K562 (cell line): ENCODE data around the gene SEMA3G. TPM values are rescaled to one million over a fixed set of nuclear protein-coding genes. Genes with fewer than 3 reads are reported as not detected.

Experiments
- ATAC-seq: fragments of 200-7000 bp; cut with Tn5 transposase; 3 replicates; pipeline ENCODE4 v1.9.1; 2020; ENCODE audit warnings: moderate library complexity
- BruUV-seq: library from RNA; stranded (reverse); fragments of 400-500 nt; replicated peaks from 2 replicates; lab custom pipeline; 2021; lab: Mats Ljungman, UMichigan
- CTCF ChIA-PET: fragments of 300-600 bp; formaldehyde crosslinking; extraction: SDS; loops from one replicate; lab custom pipeline; 2021; ENCODE audit warnings: low intra/inter-chr PET ratio; lab: Yijun Ruan, JAX
- POLR2A ChIA-PET: fragments of 300-600, 350-650 bp; sonication (Branson Sonifier 250); formaldehyde crosslinking; extraction: SDS; loops from one replicate; lab custom pipeline; 2021; ENCODE audit warnings: antibody characterized with exemption, inconsistent platforms; lab: Yijun Ruan, JAX
- DNase-seq, 4 experiments: peaks; one replicate each; pipeline versions ENCODE4 v3.0.0 to v3.0.0-alpha.2; 2011 to 2018; ENCODE audit warnings: low spot score in 3 of 4, mixed read lengths in 3 of 4; ENCODE audit errors: extremely low read depth in 1 of 4
- FAIRE-seq: peaks from 2 replicates; lab custom pipeline; 2011; peaks lifted over from hg19 to GRCh38; lab: Jason Lieb, UNC
- H2AFZ ChIP-seq: 2 replicates; pipeline ENCODE4 v1.6.0; 2011; ENCODE audit warnings: low read depth, low read length, control low read depth, inconsistent platforms
- H3K27ac ChIP-seq: fragments of 200-600 bp; 3 replicates; pipeline ENCODE4 v1.8.0; 2011; ENCODE audit warnings: low read depth, mild to moderate bottlenecking, control low read depth, inconsistent platforms, low read length, moderate library complexity, mixed read lengths; ENCODE audit errors: extremely low read depth
- H3K27me3 ChIP-seq, 2 experiments: fragments of 300-600 bp in 1 of 2; 2 replicates in 1 of 2; 3 replicates in 1 of 2; pipeline versions ENCODE4 v1.6.0 to v1.8.0; 2011; ENCODE audit warnings: inconsistent platforms in 2 of 2, low read length in 2 of 2, mild to moderate bottlenecking in 1 of 2, mixed read lengths in 1 of 2, moderate library complexity in 1 of 2; ENCODE audit not compliant: control insufficient read depth in 2 of 2, insufficient read depth in 2 of 2
- H3K36me3 ChIP-seq: fragments of 300-600 bp; 3 replicates; pipeline ENCODE4 v1.8.0; 2011; ENCODE audit warnings: mild to moderate bottlenecking, low read length, inconsistent platforms; ENCODE audit not compliant: control insufficient read depth, insufficient read depth
- H3K4me1 ChIP-seq, 2 experiments: fragments of 200-600 bp in 1 of 2; replicated peaks in 1 of 2; 2 replicates in 1 of 2; 3 replicates in 1 of 2; pipeline versions ENCODE4 v1.5.1 to v1.8.0; 2011; ENCODE audit warnings: inconsistent platforms in 2 of 2, low read length in 2 of 2, mild to moderate bottlenecking in 1 of 2, mixed read lengths in 1 of 2, moderate library complexity in 1 of 2; ENCODE audit not compliant: control insufficient read depth in 2 of 2, insufficient read depth in 2 of 2
- H3K4me2 ChIP-seq: 2 replicates; pipeline ENCODE4 v1.6.1; 2011; ENCODE audit warnings: low read length, control low read depth, inconsistent platforms, mixed read lengths; ENCODE audit not compliant: insufficient read depth
- H3K4me3 ChIP-seq: fragments of 200-600 bp; sonication (generic), shearing (Covaris generic); 2 replicates; pipeline ENCODE4 v1.5.1; 2016; ENCODE audit warnings: control low read depth, inconsistent platforms
- H3K79me2 ChIP-seq: fragments of 200-600 bp; 3 replicates; pipeline ENCODE4 v1.8.0; 2011; ENCODE audit warnings: low read length, inconsistent platforms; ENCODE audit not compliant: control insufficient read depth, insufficient read depth
- H3K9ac ChIP-seq, 2 experiments: 2 replicates each; pipeline versions ENCODE4 v1.6.0 to v1.6.1; 2011; ENCODE audit warnings: low read depth in 2 of 2, low read length in 2 of 2, control low read depth in 1 of 2, inconsistent platforms in 1 of 2, mild to moderate bottlenecking in 1 of 2, mixed read lengths in 1 of 2; ENCODE audit not compliant: insufficient read depth in 1 of 2
- H3K9me1 ChIP-seq: one replicate; pipeline ENCODE4 v1.6.0; 2011; ENCODE audit warnings: inconsistent platforms, mild to moderate bottlenecking, low read length, moderate library complexity; ENCODE audit not compliant: control insufficient read depth, insufficient read depth
- H3K9me3 ChIP-seq: replicated peaks from 2 replicates; pipeline ENCODE4 v1.5.1; 2011; ENCODE audit warnings: low read depth, low read length, inconsistent platforms; ENCODE audit not compliant: control insufficient read depth, insufficient read depth
- H4K20me1 ChIP-seq: replicated peaks from 2 replicates; pipeline ENCODE4 v1.6.1; 2011; ENCODE audit warnings: low read length, inconsistent platforms, mixed read lengths; ENCODE audit not compliant: control insufficient read depth, insufficient read depth
- ARID2 ChIP-seq: fragments of 450-650 bp; IDR thresholded peaks from 2 replicates; pipeline ENCODE4 v1.6.1; 2017; ENCODE audit warnings: antibody characterized with exemption, mild to moderate bottlenecking
- BCOR ChIP-seq: fragments of 450-650 bp; IDR thresholded peaks from 2 replicates; pipeline ENCODE4 v1.6.1; 2016
- CC2D1A ChIP-seq: fragments of 450-650 bp; IDR thresholded peaks from 2 replicates; pipeline ENCODE4 v1.6.1; 2017; ENCODE audit warnings: mild to moderate bottlenecking
- DNMT1 ChIP-seq: fragments of 450-650 bp; IDR thresholded peaks from 2 replicates; pipeline ENCODE4 v1.6.1; 2016; ENCODE audit warnings: antibody characterized with exemption, mild to moderate bottlenecking
- KLF16 ChIP-seq: IDR thresholded peaks from 2 replicates; pipeline ENCODE4 v1.6.1; 2016; ENCODE audit warnings: antibody characterized with exemption
- MIER1 ChIP-seq: fragments of 450-650 bp; IDR thresholded peaks from 2 replicates; pipeline ENCODE4 v1.6.1; 2016; ENCODE audit warnings: antibody characterized with exemption, mild to moderate bottlenecking, low read depth
- SMC3 ChIP-seq: conservative IDR thresholded peaks from 2 replicates; pipeline ENCODE4 v1.6.1; 2011; ENCODE audit warnings: low read depth, low read length, improper control_type of control experiment; ENCODE audit not compliant: insufficient read depth
- STAG1 ChIP-seq: sonication (generic); formaldehyde crosslinking; IDR thresholded peaks from 2 replicates; pipeline ENCODE4 v1.5.0; 2020; ENCODE audit warnings: missing genetic modification reagents, borderline replicate concordance
- TARDBP ChIP-seq: fragments of 450-650 bp; IDR thresholded peaks from 2 replicates; pipeline ENCODE4 v1.6.1; 2016
- ZFP36 ChIP-seq: fragments of 150-350 bp; IDR thresholded peaks from 2 replicates; pipeline ENCODE4 v1.6.1; 2018; ENCODE audit warnings: low read length, low read depth; ENCODE audit not compliant: partially characterized antibody
- ZFPM2 ChIP-seq: fragments of 250-450 bp; sonication (Bioruptor Pico); IDR thresholded peaks from 2 replicates; pipeline ENCODE4 v1.5.1; 2022; ENCODE audit warnings: mild to moderate bottlenecking
- ZMIZ1 ChIP-seq, 2 experiments: fragments of 150-350 bp in 1 of 2; IDR thresholded peaks; 2 replicates each; pipeline ENCODE4 v1.6.1; 2012 to 2016; ENCODE audit warnings: low read depth in 2 of 2, low read length in 2 of 2, mild to moderate bottlenecking in 1 of 2, moderate library complexity in 1 of 2
- ZNF263 ChIP-seq: sonication (generic); formaldehyde crosslinking; IDR thresholded peaks from 2 replicates; pipeline ENCODE4 v1.8.0; 2022; ENCODE audit warnings: mild to moderate bottlenecking, missing genetic modification reagents, borderline replicate concordance
- WGBS: fragments of 100-300 bp; shearing (Covaris generic); methylation state at CpG from one replicate; pipeline ENCODE4 v1.1.6; 2016; ENCODE audit warnings: low coverage, mixed read lengths; ENCODE audit not compliant: insufficient coverage; ENCODE audit errors: missing lambda C conversion rate; 5-methylcytosine and 5-hydroxymethylcytosine counted together
- in situ Hi-C: fragments of 300-500 bp; cut with MboI; formaldehyde crosslinking; loops from 4 replicates; pipeline ENCODE4 v1.15.0; 2018; ENCODE audit warnings: inconsistent platforms, mixed read lengths
- intact Hi-C: fragments of 100-400 bp; cut with micrococcal nuclease; formaldehyde crosslinking; loops from 2 replicates; pipeline ENCODE4 v1.14.2; 2022
- polyA plus RNA-seq, 8 experiments: library from polyadenylated mRNA; depleted of rRNA in 4 of 8; stranded (reverse) in 5 of 8; unstranded in 3 of 8; fragments of >200 nt; fragmentation: Nextera tagmentation in 2 of 8; fragmentation: Illumina TruSeq in 1 of 8; extraction: Ambion mirVana in 2 of 8; extraction: Trizol in 1 of 8; gene quantifications; 2 replicates each; pipeline versions ENCODE4 v1.2.1 to v1.2.3, GENCODE V29; 2011 to 2014; ENCODE audit warnings: inconsistent platforms in 1 of 8, missing spikeins in 1 of 8
- total RNA-seq, 7 experiments: library from RNA; depleted of rRNA in 6 of 7; stranded (reverse); fragments of >200 nt in 6 of 7; fragmentation: Illumina TruSeq in 2 of 7; extraction: Trizol in 2 of 7; gene quantifications; 2 replicates each; pipeline versions ENCODE4 v1.2.1 to v1.2.3, GENCODE V29; 2011 to 2021; ENCODE audit warnings: low replicate concordance in 1 of 7
- TF ChIP-seq, protein P1 (sequence below): fragments of 200-800 bp; sonication (Bioruptor generic); IDR thresholded peaks from 2 replicates; pipeline ENCODE4 v1.6.1; 2017; ENCODE audit warnings: missing genetic modification characterization, missing compliant biosample characterization
- TF ChIP-seq, protein P2 (sequence below): IDR thresholded peaks from 3 replicates; pipeline ENCODE4 v1.6.1; 2011; ENCODE audit warnings: borderline replicate concordance, mild to moderate bottlenecking; ENCODE audit not compliant: insufficient read length, insufficient read depth

SEMA3G gene
- total and polyA plus RNA-seq, 9 of the 15 experiments (the other 6 are each of a cell fraction or from before 2014, with no cell fraction given): 0.04 to 0.07 (median 0.05) TPM; not detected in 6

DNA sequence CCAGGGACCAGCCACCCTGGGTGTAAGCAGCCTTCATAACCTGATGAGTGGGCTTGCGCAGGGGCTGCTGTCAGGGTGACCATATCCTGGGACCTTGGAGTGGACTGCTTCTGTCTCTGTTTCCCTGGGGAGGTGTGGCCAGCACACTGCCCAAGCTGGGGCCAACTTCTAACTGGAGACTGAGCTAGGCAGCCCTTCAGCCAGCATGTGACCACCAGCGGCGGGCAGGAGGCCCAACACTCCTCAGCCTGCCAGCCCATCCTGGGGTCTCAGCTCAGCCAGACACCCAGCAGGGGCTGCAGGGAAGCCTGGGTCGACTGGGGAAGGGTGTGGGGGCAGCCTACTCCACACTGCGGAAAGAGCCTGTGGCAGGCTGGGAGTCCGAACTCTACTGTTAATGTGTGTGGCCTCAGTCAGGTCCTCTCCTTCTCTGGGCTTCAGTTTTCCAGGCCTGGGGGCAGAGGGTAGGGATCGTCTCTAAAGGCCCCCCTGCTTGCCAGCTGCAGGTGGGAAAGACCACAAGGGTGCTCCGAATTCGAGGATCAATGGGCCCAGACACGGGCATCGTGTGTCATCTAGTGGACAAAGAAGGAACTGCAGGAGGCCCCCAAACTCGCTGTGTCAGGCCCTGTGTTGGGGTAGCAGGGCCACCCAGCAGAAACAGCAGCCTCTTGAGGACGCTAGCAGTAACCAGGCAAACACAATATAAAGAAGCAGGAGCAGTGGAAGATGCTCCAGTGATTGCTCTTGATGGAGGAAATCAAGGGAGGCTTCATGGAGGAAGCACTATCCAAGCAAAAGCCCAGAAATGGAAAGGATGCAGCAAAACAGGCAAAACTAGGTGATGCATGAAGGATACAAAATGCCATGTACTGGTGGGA is 2.0 kb upstream of the SEMA3G start:
- ChIA-PET CTCF (interaction anchor here (0.9 to 2.2 kb wide), 4 partner anchors 19 to 203 kb away, joined by 3 to 7 read pairs (median 6); no protein-coding TSS in a partner anchor), POLR2A (interaction anchor here (0.6 to 1.3 kb wide), 2 partner anchors 34 to 78 kb away, joined by 3 read pairs; no protein-coding TSS in a partner anchor)
- 35% methylated on average over 12 of the region's 13 CpGs for WGBS
- peak; percentile 62 to 75 (median 68) for DNase-seq
- no TSS peak for BruUV-seq
- Histone ChIP-seq H4K20me1 (no peaks in the 10 kb centered on the region), H3K4me3 (no peak overlapping the region), H3K9me1 (no peaks in the 10 kb centered on the region), H3K4me1 (peaks cover 0 to 36% of the 10 kb centered on the region in 2 experiments; a peak in 2 of 5 replicates), H2AFZ (0 out of 2 replicates have a peak overlapping the region, but pooled peaks have one; percentile 23), H3K79me2 (no peaks in the 10 kb centered on the region), H3K4me2 (no peak overlapping the region), H3K9me3 (no peaks in the 10 kb centered on the region), H3K27ac (no peak overlapping the region), H3K9ac (no peak overlapping the region), H3K36me3 (no peaks in the 10 kb centered on the region), H3K27me3 (peaks cover 0 to 4% of the 10 kb centered on the region in 2 experiments; a peak in 1 of 5 replicates)
- intact Hi-C loops (loop anchor here (1.0 to 5.0 kb wide), 5 partner anchors 19 to 445 kb away; no protein-coding TSS in a partner anchor), in situ Hi-C loops (loop anchor here (10.0 kb wide), 1 partner anchor 152 kb away; no protein-coding TSS in a partner anchor)
- ATAC-seq: peak; percentile 77
- peak; percentile 88 for FAIRE-seq
- TF ChIP-seq KLF16 (peak; percentile 59), SMC3 (peak; percentile 80), TARDBP (0 out of 2 replicates have a peak, but pooled peaks have one; percentile 42), BCOR (0 out of 2 replicates have a peak, but pooled peaks have one; percentile 21), ZFPM2 (CRISPR knock-in tag) (no peak), DNMT1 (no peak), ZNF263 (CRISPR knock-in tag) (no peak), ZFP36 (peak; percentile 98), ARID2 (0 out of 2 replicates have a peak, but pooled peaks have one; percentile 13), MIER1 (no peak), ZMIZ1 (IDR thresholded peaks at IDR 0.05; ENCODE audit: low read depth in 2 of 2, low read length in 2 of 2) (no peak), STAG1 (CRISPR knock-in tag) (peak; percentile 66; the same call in 1 of the 2 replicates), CC2D1A (peak; percentile 65)
- TF ChIP-seq, protein P1, sequence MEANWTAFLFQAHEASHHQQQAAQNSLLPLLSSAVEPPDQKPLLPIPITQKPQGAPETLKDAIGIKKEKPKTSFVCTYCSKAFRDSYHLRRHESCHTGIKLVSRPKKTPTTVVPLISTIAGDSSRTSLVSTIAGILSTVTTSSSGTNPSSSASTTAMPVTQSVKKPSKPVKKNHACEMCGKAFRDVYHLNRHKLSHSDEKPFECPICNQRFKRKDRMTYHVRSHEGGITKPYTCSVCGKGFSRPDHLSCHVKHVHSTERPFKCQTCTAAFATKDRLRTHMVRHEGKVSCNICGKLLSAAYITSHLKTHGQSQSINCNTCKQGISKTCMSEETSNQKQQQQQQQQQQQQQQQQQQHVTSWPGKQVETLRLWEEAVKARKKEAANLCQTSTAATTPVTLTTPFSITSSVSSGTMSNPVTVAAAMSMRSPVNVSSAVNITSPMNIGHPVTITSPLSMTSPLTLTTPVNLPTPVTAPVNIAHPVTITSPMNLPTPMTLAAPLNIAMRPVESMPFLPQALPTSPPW (CRISPR knock-in tag): peak; percentile 38; the same call in 1 of the 2 replicates
- TF ChIP-seq, protein P2, sequence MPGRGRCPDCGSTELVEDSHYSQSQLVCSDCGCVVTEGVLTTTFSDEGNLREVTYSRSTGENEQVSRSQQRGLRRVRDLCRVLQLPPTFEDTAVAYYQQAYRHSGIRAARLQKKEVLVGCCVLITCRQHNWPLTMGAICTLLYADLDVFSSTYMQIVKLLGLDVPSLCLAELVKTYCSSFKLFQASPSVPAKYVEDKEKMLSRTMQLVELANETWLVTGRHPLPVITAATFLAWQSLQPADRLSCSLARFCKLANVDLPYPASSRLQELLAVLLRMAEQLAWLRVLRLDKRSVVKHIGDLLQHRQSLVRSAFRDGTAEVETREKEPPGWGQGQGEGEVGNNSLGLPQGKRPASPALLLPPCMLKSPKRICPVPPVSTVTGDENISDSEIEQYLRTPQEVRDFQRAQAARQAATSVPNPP: no peak
